Measurements from ENCODE around the gene DNAJC13. TPM values are rescaled to one million over a fixed set of nuclear protein-coding genes. Genes with fewer than 3 reads are reported as not detected.

Gene DNAJC13
- total and polyA plus RNA-seq, 4 donors, result 6.3 to 22.8 (median 15.4) TPM

DNA sequence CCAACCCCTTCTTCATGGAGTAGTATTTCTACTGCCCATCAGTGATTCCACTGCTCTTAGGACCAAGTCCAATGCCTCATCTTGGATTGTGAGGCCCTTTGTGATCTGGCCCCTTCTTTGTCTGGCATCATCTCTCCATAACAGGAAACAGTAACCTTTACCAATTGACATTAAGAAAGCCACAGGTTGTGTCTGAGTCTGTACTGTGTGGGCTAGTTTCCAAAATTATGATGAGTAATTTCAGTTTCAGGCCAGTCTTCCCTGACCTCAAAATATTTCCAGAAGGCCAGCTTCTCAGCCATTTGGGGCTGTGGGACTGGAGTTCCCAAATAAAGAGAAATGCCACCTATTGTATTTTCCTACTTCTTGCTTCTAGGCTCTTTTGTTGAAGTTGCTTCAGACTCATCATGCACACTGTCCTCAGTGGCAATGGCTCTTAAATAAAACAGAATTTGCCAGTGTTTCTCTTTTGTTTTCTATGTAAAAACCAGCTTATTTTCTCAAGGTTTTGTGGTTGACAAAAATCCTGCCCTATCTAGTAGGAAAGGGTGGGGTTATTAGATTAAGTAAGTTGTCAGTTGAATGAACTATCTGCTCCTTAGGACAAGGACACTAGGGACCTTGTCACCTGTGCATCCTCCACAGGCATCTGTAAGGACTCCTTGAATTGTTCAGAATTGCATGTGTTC, 132.7 kb downstream of the DNAJC13 start:
- no peak for TF ChIP-seq FOXA1 (IDR thresholded peaks at IDR 0.05)
- H3K9me3 ChIP-seq (ENCODE audit: control insufficient read depth in 4 of 4, low read length in 3 of 4), result no peaks in the 10 kb centered on the region
- H3K4me3 ChIP-seq (ENCODE audit: low read depth in 1 of 3, low read length in 3 of 3), result no peak overlapping the region
- DNase-seq (ENCODE audit: low spot score), result no peak
- H3K4me1 ChIP-seq (ENCODE audit: control insufficient read depth in 4 of 4, insufficient read depth in 4 of 4, low read length in 3 of 4), result peaks cover 0 to 4% (median 2%) of the 10 kb centered on the region in 4 donors
- peaks cover 0 to 3% (median 0%) of the 10 kb centered on the region in 4 donors for H3K36me3 ChIP-seq (ENCODE audit: control insufficient read depth in 4 of 4, insufficient read depth in 3 of 4, low read depth in 1 of 4, low read length in 3 of 4)
- H3K27ac ChIP-seq (ENCODE audit: low read depth in 1 of 2, low read length in 2 of 2), result no peak overlapping the region
- H3K9ac ChIP-seq (ENCODE audit: low read depth in 1 of 2, low read length in 2 of 2), result no peak overlapping the region
- H3K27me3 ChIP-seq (ENCODE audit: control insufficient read depth in 4 of 4, insufficient read depth in 4 of 4, low read length in 3 of 4), result no peaks in the 10 kb centered on the region

DNA sequence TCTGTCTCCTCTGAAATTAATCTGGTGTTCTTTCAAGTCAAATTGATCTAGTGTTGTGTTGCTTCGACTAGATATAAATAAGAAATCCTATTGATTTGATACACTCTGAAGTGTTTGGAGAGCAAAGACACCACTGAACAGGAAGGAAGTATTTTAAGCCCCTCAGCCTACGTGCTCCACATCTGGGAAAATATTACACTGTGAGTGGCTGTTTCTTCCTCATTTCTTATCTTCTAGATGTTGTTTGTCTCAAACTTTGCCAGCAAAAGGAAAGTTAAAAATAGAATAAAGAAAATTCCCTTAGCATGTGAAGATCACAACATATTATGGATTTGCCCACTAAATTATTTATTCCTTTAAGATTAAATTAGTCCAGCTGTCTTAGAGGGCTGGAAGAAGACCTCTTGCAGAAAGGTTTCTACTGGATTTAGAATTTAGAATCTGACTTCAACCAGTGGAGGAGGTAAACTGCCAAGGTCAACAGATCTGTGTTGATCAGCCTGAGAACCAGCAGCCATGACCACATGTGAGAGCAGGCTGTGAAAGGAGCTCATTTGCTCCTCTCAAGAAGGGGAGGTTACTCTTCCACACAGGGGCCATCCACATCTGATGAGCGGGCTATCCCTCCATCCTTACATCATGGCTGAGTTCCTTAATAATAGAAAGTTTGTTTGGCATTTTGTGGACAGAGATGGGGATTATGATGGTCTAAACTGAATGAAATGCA, 133.4 kb downstream of the DNAJC13 start:
- Histone ChIP-seq H3K27ac (ENCODE audit: low read depth in 1 of 2, low read length in 2 of 2) (no peak overlapping the region), H3K36me3 (ENCODE audit: control insufficient read depth in 4 of 4, insufficient read depth in 3 of 4, low read depth in 1 of 4, low read length in 3 of 4) (peaks cover 0 to 3% (median under 1%) of the 10 kb centered on the region in 4 donors), H3K4me1 (ENCODE audit: control insufficient read depth in 4 of 4, insufficient read depth in 4 of 4, low read length in 3 of 4) (peaks cover 0 to 4% (median 2%) of the 10 kb centered on the region in 4 donors), H3K9ac (ENCODE audit: low read depth in 1 of 2, low read length in 2 of 2) (no peak overlapping the region), H3K27me3 (ENCODE audit: control insufficient read depth in 4 of 4, insufficient read depth in 4 of 4, low read length in 3 of 4) (no peaks in the 10 kb centered on the region), H3K4me3 (ENCODE audit: low read depth in 1 of 3, low read length in 3 of 3) (no peak overlapping the region), H3K9me3 (ENCODE audit: control insufficient read depth in 4 of 4, low read length in 3 of 4) (no peaks in the 10 kb centered on the region)
- no peak for DNase-seq (ENCODE audit: low spot score)
- no peak for TF ChIP-seq HNF4G (IDR thresholded peaks at IDR 0.05)
- TF ChIP-seq RXRA (IDR thresholded peaks at IDR 0.05), result no peak
- peak; percentile 22 for TF ChIP-seq TAF1 (conservative IDR thresholded peaks at IDR 0.05)
- TF ChIP-seq, protein P1, sequence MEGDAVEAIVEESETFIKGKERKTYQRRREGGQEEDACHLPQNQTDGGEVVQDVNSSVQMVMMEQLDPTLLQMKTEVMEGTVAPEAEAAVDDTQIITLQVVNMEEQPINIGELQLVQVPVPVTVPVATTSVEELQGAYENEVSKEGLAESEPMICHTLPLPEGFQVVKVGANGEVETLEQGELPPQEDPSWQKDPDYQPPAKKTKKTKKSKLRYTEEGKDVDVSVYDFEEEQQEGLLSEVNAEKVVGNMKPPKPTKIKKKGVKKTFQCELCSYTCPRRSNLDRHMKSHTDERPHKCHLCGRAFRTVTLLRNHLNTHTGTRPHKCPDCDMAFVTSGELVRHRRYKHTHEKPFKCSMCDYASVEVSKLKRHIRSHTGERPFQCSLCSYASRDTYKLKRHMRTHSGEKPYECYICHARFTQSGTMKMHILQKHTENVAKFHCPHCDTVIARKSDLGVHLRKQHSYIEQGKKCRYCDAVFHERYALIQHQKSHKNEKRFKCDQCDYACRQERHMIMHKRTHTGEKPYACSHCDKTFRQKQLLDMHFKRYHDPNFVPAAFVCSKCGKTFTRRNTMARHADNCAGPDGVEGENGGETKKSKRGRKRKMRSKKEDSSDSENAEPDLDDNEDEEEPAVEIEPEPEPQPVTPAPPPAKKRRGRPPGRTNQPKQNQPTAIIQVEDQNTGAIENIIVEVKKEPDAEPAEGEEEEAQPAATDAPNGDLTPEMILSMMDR (IDR thresholded peaks at IDR 0.05; ENCODE audit: low read depth, low read length, missing input control), result no peak
- no peak for TF ChIP-seq FOXA1 (IDR thresholded peaks at IDR 0.05)
- WGBS, result 69% methylated on average over 3 of the region's 3 CpGs

DNA sequence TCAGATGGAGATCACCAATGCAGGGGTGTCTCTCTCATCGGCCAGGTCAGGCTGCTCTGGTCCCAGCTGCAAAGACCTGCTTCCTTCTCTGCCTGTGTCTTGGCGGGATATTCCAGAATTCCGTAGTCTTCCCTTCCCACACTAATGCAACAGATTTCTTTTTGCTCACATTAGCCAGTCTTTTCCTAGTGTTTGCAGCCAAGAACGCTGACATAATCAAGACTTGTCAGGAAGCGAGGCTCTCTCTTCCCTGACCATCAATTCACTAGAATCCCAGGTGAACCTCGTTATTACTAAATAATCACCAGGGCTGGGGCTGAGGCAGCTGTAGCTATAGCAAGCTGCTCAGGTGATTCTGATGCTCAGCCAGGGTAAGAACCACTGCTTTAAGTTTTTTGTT, 136.5 kb downstream of the DNAJC13 start:
- Histone ChIP-seq H3K36me3 (ENCODE audit: control insufficient read depth in 4 of 4, insufficient read depth in 3 of 4, low read depth in 1 of 4, low read length in 3 of 4) (peaks cover 3 to 15% (median 12%) of the 10 kb centered on the region in 4 donors), H3K27ac (ENCODE audit: low read depth in 1 of 2, low read length in 2 of 2) (no peak overlapping the region), H3K4me3 (ENCODE audit: low read depth in 1 of 3, low read length in 3 of 3) (no peak overlapping the region), H3K27me3 (ENCODE audit: control insufficient read depth in 4 of 4, insufficient read depth in 4 of 4, low read length in 3 of 4) (no peaks in the 10 kb centered on the region), H3K4me1 (ENCODE audit: control insufficient read depth in 4 of 4, insufficient read depth in 4 of 4, low read length in 3 of 4) (peaks cover 0 to 7% (median 2%) of the 10 kb centered on the region in 4 donors), H3K9me3 (ENCODE audit: control insufficient read depth in 4 of 4, low read length in 3 of 4) (no peaks in the 10 kb centered on the region), H3K9ac (ENCODE audit: low read depth in 1 of 2, low read length in 2 of 2) (no peak overlapping the region)
- TF ChIP-seq HNF4A (conservative IDR thresholded peaks at IDR 0.05) (no peak), FOXA2 (IDR thresholded peaks at IDR 0.05) (no peak), FOXA1 (IDR thresholded peaks at IDR 0.05) (no peak)
- 86% methylated on average over 6 of the region's 6 CpGs for WGBS
- no peak for DNase-seq (ENCODE audit: low spot score)

DNA sequence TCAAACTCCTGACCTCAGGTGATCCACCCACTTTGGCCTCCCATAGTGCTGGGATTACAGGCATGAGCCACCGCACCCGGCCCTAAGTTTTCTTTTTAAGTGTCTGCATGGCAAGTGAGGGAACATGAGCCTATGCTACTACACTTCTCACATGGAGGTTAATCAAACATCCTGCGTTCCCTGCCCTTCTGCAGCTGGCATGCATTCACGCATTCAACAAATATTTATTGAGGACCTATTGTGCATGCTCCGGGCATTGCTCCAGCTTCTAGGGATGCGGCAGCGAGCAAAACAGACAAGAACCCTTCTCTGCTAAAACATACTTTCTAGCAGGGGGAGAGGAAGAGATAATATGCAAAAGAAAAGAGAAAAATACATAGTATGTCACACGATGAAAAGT, 137.1 kb downstream of the DNAJC13 start:
- no peak for DNase-seq (ENCODE audit: low spot score)
- Histone ChIP-seq H3K4me1 (ENCODE audit: control insufficient read depth in 4 of 4, insufficient read depth in 4 of 4, low read length in 3 of 4) (peaks cover 0 to 7% (median 2%) of the 10 kb centered on the region in 4 donors), H3K9me3 (ENCODE audit: control insufficient read depth in 4 of 4, low read length in 3 of 4) (no peaks in the 10 kb centered on the region), H3K27me3 (ENCODE audit: control insufficient read depth in 4 of 4, insufficient read depth in 4 of 4, low read length in 3 of 4) (no peaks in the 10 kb centered on the region), H3K36me3 (ENCODE audit: control insufficient read depth in 4 of 4, insufficient read depth in 3 of 4, low read depth in 1 of 4, low read length in 3 of 4) (peaks cover 4 to 20% (median 17%) of the 10 kb centered on the region in 4 donors), H3K4me3 (ENCODE audit: low read depth in 1 of 3, low read length in 3 of 3) (no peak overlapping the region), H3K9ac (ENCODE audit: low read depth in 1 of 2, low read length in 2 of 2) (no peak overlapping the region), H3K27ac (ENCODE audit: low read depth in 1 of 2, low read length in 2 of 2) (no peak overlapping the region)
- TF ChIP-seq HNF4A (conservative IDR thresholded peaks at IDR 0.05), result no peak
- TF ChIP-seq, protein P2, sequence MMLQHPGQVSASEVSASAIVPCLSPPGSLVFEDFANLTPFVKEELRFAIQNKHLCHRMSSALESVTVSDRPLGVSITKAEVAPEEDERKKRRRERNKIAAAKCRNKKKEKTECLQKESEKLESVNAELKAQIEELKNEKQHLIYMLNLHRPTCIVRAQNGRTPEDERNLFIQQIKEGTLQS (IDR thresholded peaks at IDR 0.05), result no peak
- no peak for TF ChIP-seq GABPA (IDR thresholded peaks at IDR 0.05 in 1 of 2, conservative IDR thresholded peaks at IDR 0.05 in 1 of 2)
- TF ChIP-seq JUND (IDR thresholded peaks at IDR 0.05), result no peak
- TF ChIP-seq, protein P3, sequence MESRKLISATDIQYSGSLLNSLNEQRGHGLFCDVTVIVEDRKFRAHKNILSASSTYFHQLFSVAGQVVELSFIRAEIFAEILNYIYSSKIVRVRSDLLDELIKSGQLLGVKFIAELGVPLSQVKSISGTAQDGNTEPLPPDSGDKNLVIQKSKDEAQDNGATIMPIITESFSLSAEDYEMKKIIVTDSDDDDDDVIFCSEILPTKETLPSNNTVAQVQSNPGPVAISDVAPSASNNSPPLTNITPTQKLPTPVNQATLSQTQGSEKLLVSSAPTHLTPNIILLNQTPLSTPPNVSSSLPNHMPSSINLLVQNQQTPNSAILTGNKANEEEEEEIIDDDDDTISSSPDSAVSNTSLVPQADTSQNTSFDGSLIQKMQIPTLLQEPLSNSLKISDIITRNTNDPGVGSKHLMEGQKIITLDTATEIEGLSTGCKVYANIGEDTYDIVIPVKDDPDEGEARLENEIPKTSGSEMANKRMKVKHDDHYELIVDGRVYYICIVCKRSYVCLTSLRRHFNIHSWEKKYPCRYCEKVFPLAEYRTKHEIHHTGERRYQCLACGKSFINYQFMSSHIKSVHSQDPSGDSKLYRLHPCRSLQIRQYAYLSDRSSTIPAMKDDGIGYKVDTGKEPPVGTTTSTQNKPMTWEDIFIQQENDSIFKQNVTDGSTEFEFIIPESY (IDR thresholded peaks at IDR 0.05), result no peak
- TF ChIP-seq TAF1 (conservative IDR thresholded peaks at IDR 0.05), result no peak
- TF ChIP-seq RXRA (IDR thresholded peaks at IDR 0.05), result peak in 1 of 2 donors; percentile 24
- no peak for TF ChIP-seq YY1 (IDR thresholded peaks at IDR 0.05)
- 41% methylated on average over 8 of the region's 8 CpGs for WGBS

Measured in liver (tissue), 9 donors.